Mesenchymal stem cell (in vitro differentiated cells and primary cell): ENCODE measurements around the gene CAD.
A peak's percentile ranks its signal among the peaks of the same experiment; 100 is the strongest.

Experiments used
- DNase-seq: peaks from one replicate; pipeline ENCODE4 v3.0.0-alpha.2; 2013
- H2AFZ ChIP-seq: one replicate; pipeline ENCODE4 v1.6.1; 2013; ENCODE audit warnings: low read depth, mild to moderate bottlenecking, control low read depth, inconsistent platforms, low read length, moderate library complexity
- H2AK5ac ChIP-seq: 2 replicates; pipeline ENCODE4 v1.6.1; 2013; ENCODE audit warnings: low read length, moderate library complexity, mild to moderate bottlenecking, inconsistent platforms; ENCODE audit not compliant: severe bottlenecking
- H2BK120ac ChIP-seq: one replicate; pipeline ENCODE4 v1.6.1; 2013; ENCODE audit warnings: low read depth, mild to moderate bottlenecking, inconsistent platforms, low read length, moderate library complexity
- H2BK12ac ChIP-seq, 2 experiments: one replicate each; pipeline ENCODE4 v1.6.1; 2013; ENCODE audit warnings: inconsistent platforms in 2 of 2, low read length in 2 of 2, mild to moderate bottlenecking in 2 of 2, moderate library complexity in 2 of 2, control low read depth in 1 of 2
- H2BK15ac ChIP-seq: one replicate; pipeline ENCODE4 v1.6.1; 2013; ENCODE audit warnings: mild to moderate bottlenecking, low read depth, inconsistent platforms; ENCODE audit not compliant: poor library complexity, severe bottlenecking
- H2BK5ac ChIP-seq: 2 replicates; pipeline ENCODE4 v1.6.1; 2013; ENCODE audit warnings: low read depth, mild to moderate bottlenecking, low read length, control low read depth, inconsistent platforms; ENCODE audit not compliant: poor library complexity, severe bottlenecking
- H3K14ac ChIP-seq, 2 experiments: one replicate each; pipeline ENCODE4 v1.6.1; 2013; ENCODE audit warnings: inconsistent platforms in 2 of 2, low read length in 2 of 2, control low read depth in 1 of 2, mild to moderate bottlenecking in 1 of 2, moderate library complexity in 1 of 2
- H3K18ac ChIP-seq, 2 experiments: one replicate each; pipeline ENCODE4 v1.6.1; 2013; ENCODE audit warnings: inconsistent platforms in 2 of 2, low read length in 2 of 2, control low read depth in 1 of 2, low read depth in 1 of 2, mild to moderate bottlenecking in 1 of 2
- H3K23ac ChIP-seq, 2 experiments: one replicate each; pipeline ENCODE4 v1.6.1; 2013; ENCODE audit warnings: inconsistent platforms in 2 of 2, low read length in 2 of 2, mild to moderate bottlenecking in 2 of 2, moderate library complexity in 2 of 2, control low read depth in 1 of 2
- H3K27ac ChIP-seq: 2 replicates; pipeline ENCODE4 v1.5.1; 2013; ENCODE audit warnings: mild to moderate bottlenecking, moderate library complexity, low read length, control low read depth, inconsistent platforms; ENCODE audit not compliant: poor library complexity, severe bottlenecking
- H3K27me3 ChIP-seq, 2 experiments: 2 replicates each; pipeline versions ENCODE4 v1.6.1 to v1.7.0; 2013; ENCODE audit warnings: low read length in 2 of 2, mild to moderate bottlenecking in 2 of 2, moderate library complexity in 2 of 2, control low read depth in 1 of 2, inconsistent platforms in 1 of 2; ENCODE audit not compliant: control insufficient read depth in 1 of 2, insufficient read depth in 1 of 2
- H3K36me3 ChIP-seq, 2 experiments: 2 replicates each; pipeline versions ENCODE4 v1.6.1 to v1.7.0; 2013; ENCODE audit warnings: low read length in 2 of 2, control low read depth in 1 of 2, inconsistent platforms in 1 of 2, low read depth in 1 of 2, mild to moderate bottlenecking in 1 of 2; ENCODE audit not compliant: insufficient read depth in 2 of 2, control insufficient read depth in 1 of 2
- H3K4ac ChIP-seq, 2 experiments: one replicate each; pipeline ENCODE4 v1.6.1; 2013; ENCODE audit warnings: inconsistent platforms in 2 of 2, low read length in 2 of 2, mild to moderate bottlenecking in 2 of 2, moderate library complexity in 2 of 2, control low read depth in 1 of 2, low read depth in 1 of 2
- H3K4me1 ChIP-seq: 2 replicates; pipeline ENCODE4 v1.6.1; 2013; ENCODE audit warnings: low read depth, low read length, control low read depth; ENCODE audit not compliant: control insufficient read depth, insufficient read depth
- H3K4me2 ChIP-seq: 2 replicates; pipeline ENCODE4 v1.6.1; 2013; ENCODE audit warnings: low read length, mild to moderate bottlenecking, inconsistent platforms; ENCODE audit not compliant: poor library complexity, severe bottlenecking
- H3K4me3 ChIP-seq, 2 experiments: 2 replicates each; pipeline versions ENCODE4 v1.5.1 to v1.7.0; 2013; ENCODE audit warnings: low read length in 2 of 2, mild to moderate bottlenecking in 2 of 2, control low read depth in 1 of 2, low read depth in 1 of 2; ENCODE audit not compliant: insufficient read depth in 1 of 2
- H3K79me1 ChIP-seq: replicated peaks from 2 replicates; pipeline ENCODE4 v1.6.1; 2013; ENCODE audit warnings: mild to moderate bottlenecking, control low read depth, low read length, inconsistent platforms; ENCODE audit not compliant: poor library complexity, severe bottlenecking
- H3K9ac ChIP-seq: 2 replicates; pipeline ENCODE4 v1.7.0; 2013; ENCODE audit warnings: mild to moderate bottlenecking, low read length, moderate library complexity
- H3K9me3 ChIP-seq: 2 replicates; pipeline ENCODE4 v1.7.0; 2013; ENCODE audit warnings: mild to moderate bottlenecking, low read length; ENCODE audit not compliant: control insufficient read depth
- H4K8ac ChIP-seq: one replicate; pipeline ENCODE4 v1.6.1; 2013; ENCODE audit warnings: inconsistent platforms, mild to moderate bottlenecking, low read length, moderate library complexity
- H4K91ac ChIP-seq: one replicate; pipeline ENCODE4 v1.6.1; 2013; ENCODE audit warnings: mild to moderate bottlenecking, low read length, inconsistent platforms
- WGBS: methylation state at CpG from one replicate; pipeline ENCODE4 v1.1.7; 2013; ENCODE audit warnings: mixed read lengths; 5-methylcytosine and 5-hydroxymethylcytosine counted together

Gene CAD

DNA sequence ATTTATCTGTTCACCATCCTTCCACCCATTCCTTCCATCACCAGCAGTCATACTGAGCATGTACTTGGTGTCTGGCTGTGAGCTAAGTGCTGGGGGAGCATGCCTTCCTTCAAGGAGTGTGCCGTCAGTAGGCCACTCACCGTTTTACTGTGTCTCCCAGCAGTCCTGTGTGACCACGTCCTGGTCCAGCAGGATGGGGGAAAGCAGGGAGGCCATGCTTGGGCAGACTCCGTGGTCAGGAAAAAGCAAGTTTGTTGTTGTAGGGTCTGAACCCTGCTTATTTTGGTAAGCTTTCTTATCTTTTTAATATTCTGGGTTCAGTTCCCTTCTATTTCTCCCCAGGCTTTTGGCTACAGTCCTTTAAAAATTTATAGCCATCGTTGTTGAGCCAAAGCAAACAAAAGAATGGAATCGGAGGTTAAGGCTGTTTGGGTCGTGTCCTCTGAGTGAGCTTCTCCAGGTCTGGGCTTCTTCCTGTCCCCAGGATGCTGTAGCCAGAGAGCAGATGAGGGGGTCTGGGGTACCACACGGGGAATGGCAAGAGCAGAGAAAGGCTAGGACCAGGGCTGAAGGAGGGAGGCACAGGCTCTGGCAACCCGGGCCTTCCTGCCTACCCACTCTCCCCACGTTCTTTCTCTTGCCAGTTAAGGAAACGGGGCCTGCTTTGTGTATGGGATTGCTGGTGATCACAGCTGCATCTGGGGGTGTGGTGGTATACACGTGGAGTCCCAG, 32.2 kb downstream of the CAD start:
- H3K23ac ChIP-seq, result no peak overlapping the region
- H2AFZ ChIP-seq, result no peak overlapping the region
- H2BK5ac ChIP-seq, result no peak overlapping the region
- no peak overlapping the region for H2BK120ac ChIP-seq
- no peak overlapping the region for H3K4ac ChIP-seq
- H3K36me3 ChIP-seq, result peaks cover 10 to 12% of the 10 kb centered on the region in 2 experiments
- H3K4me3 ChIP-seq, result no peak overlapping the region
- no peaks in the 10 kb centered on the region for H3K9me3 ChIP-seq
- H3K79me1 ChIP-seq, result no peaks in the 10 kb centered on the region
- H3K27ac ChIP-seq, result no peak overlapping the region
- peaks cover 5% of the 10 kb centered on the region for H3K4me1 ChIP-seq
- H3K4me2 ChIP-seq, result no peak overlapping the region
- no peak overlapping the region for H3K18ac ChIP-seq
- no peak overlapping the region for H3K9ac ChIP-seq
- WGBS, result 76% methylated on average over 9 of the region's 12 CpGs
- peaks cover 36 to 43% of the 10 kb centered on the region in 2 experiments for H3K27me3 ChIP-seq
- DNase-seq, result no peak
- H2BK15ac ChIP-seq, result no peak overlapping the region
- H3K14ac ChIP-seq, result no peak overlapping the region
- no peak overlapping the region for H2AK5ac ChIP-seq
- H4K91ac ChIP-seq, result no peak overlapping the region
- H2BK12ac ChIP-seq, result no peak overlapping the region
- no peak overlapping the region for H4K8ac ChIP-seq

DNA sequence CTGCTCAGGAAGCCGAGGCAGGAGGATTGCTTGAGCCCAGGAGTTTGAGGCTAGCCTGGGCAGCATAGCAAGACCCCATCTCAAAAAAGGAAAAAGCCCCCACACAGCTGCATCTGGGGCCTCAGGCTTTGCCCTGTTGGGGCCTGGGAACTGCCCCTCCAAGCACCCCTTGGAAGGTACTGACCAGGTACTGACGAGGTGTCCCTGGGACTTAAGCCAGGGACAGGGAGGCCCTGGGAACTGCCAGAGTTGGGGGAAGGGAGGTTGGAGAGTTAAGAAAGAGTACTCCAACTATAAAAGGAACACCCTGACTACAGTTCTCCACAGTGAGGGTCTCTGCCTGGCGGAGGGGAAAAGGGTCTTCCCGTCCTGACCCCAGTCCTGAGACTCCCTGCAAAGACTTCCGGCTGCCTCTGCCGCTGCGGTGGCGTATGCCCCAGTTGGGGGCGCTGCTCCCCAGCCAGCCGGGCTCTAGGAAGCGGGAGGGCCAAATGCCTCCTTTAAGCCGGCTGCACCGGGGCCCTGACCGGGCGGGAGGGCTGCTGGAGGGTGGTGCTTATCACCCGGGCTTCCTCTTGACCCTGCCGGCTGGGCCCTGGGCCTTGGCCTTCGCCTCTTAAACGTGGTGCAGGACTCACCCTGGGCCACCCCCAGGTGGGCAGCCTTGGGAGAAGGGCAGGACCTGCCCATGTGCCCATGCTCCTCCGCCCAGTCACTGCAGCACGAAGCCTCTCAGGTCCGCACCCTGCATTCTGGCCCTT, 32.9 kb downstream of the CAD start:
- H3K9ac ChIP-seq, result no peak overlapping the region
- H3K4me3 ChIP-seq, result no peak overlapping the region
- H3K4ac ChIP-seq, result no peak overlapping the region
- no peak overlapping the region for H3K4me2 ChIP-seq
- peak; percentile 55 for DNase-seq
- H4K91ac ChIP-seq, result no peak overlapping the region
- H3K9me3 ChIP-seq, result no peaks in the 10 kb centered on the region
- H3K27ac ChIP-seq, result no peak overlapping the region
- peaks cover 5% of the 10 kb centered on the region for H3K4me1 ChIP-seq
- no peak overlapping the region for H2AK5ac ChIP-seq
- H3K23ac ChIP-seq, result no peak overlapping the region
- no peak overlapping the region for H3K14ac ChIP-seq
- no peak overlapping the region for H2BK120ac ChIP-seq
- peaks cover 3 to 5% of the 10 kb centered on the region in 2 experiments for H3K36me3 ChIP-seq
- H3K18ac ChIP-seq, result no peak overlapping the region
- H3K79me1 ChIP-seq, result no peaks in the 10 kb centered on the region
- no peak overlapping the region for H2BK15ac ChIP-seq
- H4K8ac ChIP-seq, result peak overlapping the region; percentile 15
- H3K27me3 ChIP-seq, result peaks cover 43% of the 10 kb centered on the region in 2 experiments
- WGBS, result 23% methylated on average over 22 of the region's 22 CpGs
- H2BK5ac ChIP-seq, result no peak overlapping the region
- H2AFZ ChIP-seq, result no peak overlapping the region
- H2BK12ac ChIP-seq, result no peak overlapping the region

DNA sequence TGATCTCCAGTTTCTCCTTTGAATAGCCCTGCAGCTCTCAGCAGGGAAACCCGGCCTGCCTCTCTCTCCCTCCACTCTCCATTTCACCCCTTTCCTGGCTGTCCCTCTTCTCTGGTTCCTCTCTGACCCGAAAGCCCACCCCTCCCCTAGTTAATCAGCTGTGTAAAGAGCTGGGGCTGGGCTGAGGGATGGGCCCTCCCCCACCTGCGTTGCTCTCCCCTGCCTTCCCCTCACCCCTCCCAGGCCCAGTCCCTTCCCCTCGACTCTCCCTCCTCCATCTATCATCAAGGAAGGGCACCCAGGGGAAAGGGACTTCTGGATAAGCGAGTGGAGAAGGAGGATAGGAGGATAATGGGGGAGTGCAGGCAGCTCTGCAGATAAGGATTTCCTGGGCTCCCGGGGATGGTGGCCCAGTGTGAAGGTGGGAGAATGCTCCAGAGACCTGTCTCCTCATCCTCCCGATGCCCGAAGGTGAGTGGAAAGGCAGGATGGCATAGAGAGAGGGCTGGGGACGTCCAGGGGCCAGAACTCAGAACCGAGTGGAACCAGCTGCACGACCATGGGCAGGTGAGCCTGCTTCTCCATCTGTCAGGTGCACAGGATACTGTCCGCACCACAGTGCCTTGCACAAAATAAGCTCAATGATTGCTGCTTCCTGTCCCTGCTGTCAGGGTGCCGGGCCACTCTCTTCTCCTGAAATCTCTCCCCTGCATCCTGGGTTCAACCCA, 33.6 kb downstream of the CAD start:
- peaks cover 43 to 48% of the 10 kb centered on the region in 2 experiments for H3K27me3 ChIP-seq
- H3K36me3 ChIP-seq, result no peaks in the 10 kb centered on the region
- no peak overlapping the region for H3K14ac ChIP-seq
- no peak overlapping the region for H3K4me2 ChIP-seq
- H3K9ac ChIP-seq, result no peak overlapping the region
- H3K4ac ChIP-seq, result peak overlapping the region in 1 of 2 experiments; percentile 31
- no peak overlapping the region for H3K23ac ChIP-seq
- no peak overlapping the region for H4K91ac ChIP-seq
- no peak overlapping the region for H3K27ac ChIP-seq
- no peak overlapping the region for H4K8ac ChIP-seq
- no peak overlapping the region for H2AFZ ChIP-seq
- no peak for DNase-seq
- 59% methylated on average over 10 of the region's 13 CpGs for WGBS
- no peak overlapping the region for H2BK5ac ChIP-seq
- H2BK12ac ChIP-seq, result no peak overlapping the region
- no peak overlapping the region for H3K18ac ChIP-seq
- H3K4me3 ChIP-seq, result no peak overlapping the region
- H3K9me3 ChIP-seq, result no peaks in the 10 kb centered on the region
- no peak overlapping the region for H2BK15ac ChIP-seq
- H3K4me1 ChIP-seq, result peaks cover 5% of the 10 kb centered on the region
- no peaks in the 10 kb centered on the region for H3K79me1 ChIP-seq
- no peak overlapping the region for H2AK5ac ChIP-seq
- H2BK120ac ChIP-seq, result no peak overlapping the region

DNA sequence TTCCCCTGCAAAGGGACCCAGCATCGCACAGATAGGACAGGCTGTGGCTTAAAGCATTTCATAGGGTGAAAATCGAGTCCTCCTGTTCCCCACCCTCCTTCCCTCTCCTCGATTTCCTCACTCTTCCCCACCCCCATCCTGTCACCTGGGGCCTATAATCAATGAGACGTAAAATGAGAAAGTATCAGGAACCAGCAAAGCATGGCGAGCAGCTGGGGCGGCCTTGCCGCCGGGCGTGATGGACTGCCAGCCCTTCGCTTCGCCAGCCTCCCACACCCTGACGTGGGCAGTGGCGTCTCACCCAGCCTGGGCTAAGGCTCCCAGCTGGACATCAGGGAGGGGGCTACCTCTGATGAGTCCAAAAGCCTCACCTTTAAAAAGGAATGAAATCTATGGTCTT, 34.6 kb downstream of the CAD start:
- no peak overlapping the region for H2AK5ac ChIP-seq
- no peak overlapping the region for H4K8ac ChIP-seq

More for the DNA sequence above, 34.6 kb downstream of the CAD start:
- Histone ChIP-seq H3K27ac (no peak overlapping the region), H3K9me3 (no peaks in the 10 kb centered on the region), H3K14ac (no peak overlapping the region), H3K18ac (no peak overlapping the region), H2BK120ac (no peak overlapping the region), H3K4ac (no peak overlapping the region), H3K36me3 (no peaks in the 10 kb centered on the region), H3K79me1 (no peaks in the 10 kb centered on the region), H3K4me3 (no peak overlapping the region), H2BK5ac (no peak overlapping the region), H2BK15ac (no peak overlapping the region), H3K9ac (no peak overlapping the region), H3K4me1 (peaks cover 5% of the 10 kb centered on the region), H2BK12ac (no peak overlapping the region), H3K27me3 (peaks cover 45 to 57% of the 10 kb centered on the region in 2 experiments), H3K23ac (no peak overlapping the region), H4K91ac (no peak overlapping the region), H3K4me2 (no peak overlapping the region), H2AFZ (no peak overlapping the region)
- 76% methylated on average over 13 of the region's 13 CpGs for WGBS
- no peak for DNase-seq
